A673 (cell line): ENCODE results near the gene OSBP. TPM values are rescaled to one million over a fixed set of nuclear protein-coding genes. Genes with fewer than 3 reads are reported as not detected.

Experiments used
- BruUV-seq: library from RNA; stranded (reverse); fragments of 400-500 nt; replicated peaks from 2 replicates; lab custom pipeline; 2021; lab: Mats Ljungman, UMichigan
- CTCF ChIA-PET: fragments of 300-600 bp; sonication (Branson Sonifier 250); formaldehyde crosslinking; loops from one replicate; lab custom pipeline; 2022; ENCODE audit warnings: antibody characterized with exemption; lab: Charles Lee
- POLR2A ChIA-PET: fragments of 300-600 bp; sonication (Branson Sonifier 250); formaldehyde crosslinking; loops from one replicate; lab custom pipeline; 2022; ENCODE audit warnings: antibody characterized with exemption; ENCODE audit not compliant: low non-redundant PET; lab: Charles Lee
- DNase-seq: peaks from one replicate; pipeline ENCODE4 v3.0.0-alpha.2; 2015; ENCODE audit warnings: low spot score
- H3K27ac ChIP-seq: fragments of 200-600 bp; sonication (generic); 2 replicates; pipeline ENCODE4 v1.5.1; 2016; ENCODE audit warnings: mixed run types, low read depth, mild to moderate bottlenecking, mixed read lengths, antibody characterized with exemption, low read length; ENCODE audit not compliant: poor library complexity, severe bottlenecking
- H3K27me3 ChIP-seq: fragments of 200-600 bp; sonication (generic); replicated peaks from 2 replicates; pipeline ENCODE4 v1.6.1; 2017; ENCODE audit warnings: mixed run types, low read depth, mild to moderate bottlenecking, mixed read lengths, antibody characterized with exemption, low read length; ENCODE audit not compliant: insufficient read depth, poor library complexity
- H3K36me3 ChIP-seq: fragments of 200-600 bp; sonication (generic); 2 replicates; pipeline ENCODE4 v1.6.1; 2016; ENCODE audit warnings: mixed run types, mild to moderate bottlenecking, mixed read lengths, antibody characterized with exemption, low read length; ENCODE audit not compliant: insufficient read depth, poor library complexity, severe bottlenecking
- H3K4me1 ChIP-seq: fragments of 200-600 bp; sonication (generic); 2 replicates; pipeline ENCODE4 v1.6.1; 2017; ENCODE audit warnings: mixed run types, mild to moderate bottlenecking, mixed read lengths, antibody characterized with exemption, low read length; ENCODE audit not compliant: insufficient read depth, poor library complexity, severe bottlenecking
- H3K4me3 ChIP-seq: fragments of 200-600 bp; sonication (generic); 2 replicates; pipeline ENCODE4 v1.5.1; 2016; ENCODE audit warnings: low read depth, mixed run types, mild to moderate bottlenecking, mixed read lengths, low read length; ENCODE audit not compliant: poor library complexity, severe bottlenecking
- H3K9me3 ChIP-seq: fragments of 200-600 bp; sonication (generic); 2 replicates; pipeline ENCODE4 v1.6.1; 2016; ENCODE audit warnings: mixed run types, low read depth, mild to moderate bottlenecking, mixed read lengths, antibody characterized with exemption, low read length; ENCODE audit not compliant: poor library complexity, severe bottlenecking
- CTCF ChIP-seq: fragments of 300-800, 200-600 bp; sonication (generic); conservative IDR thresholded peaks from 2 replicates; pipeline ENCODE4 v1.5.1; 2017; ENCODE audit warnings: low read depth, mild to moderate bottlenecking, antibody characterized with exemption, low read length, moderate library complexity, mixed read lengths
- EZH2 ChIP-seq: fragments of 200-600 bp; sonication (generic); IDR thresholded peaks from 2 replicates; pipeline ENCODE4 v1.6.1; 2017; ENCODE audit warnings: borderline replicate concordance, low read depth, mild to moderate bottlenecking, mixed read lengths, antibody characterized with exemption, low read length; ENCODE audit not compliant: poor library complexity, severe bottlenecking
- intact Hi-C: fragments of 100-400 bp; cut with micrococcal nuclease; formaldehyde crosslinking; loops from one replicate; pipeline ENCODE4 v1.10.0; 2022; ENCODE audit not compliant: unreplicated experiment
- microRNA-seq: library from miRNA; unstranded; fragments of <30 nt; microRNA quantifications from one replicate; pipeline ENCODE4 v1.2.0, GENCODE V29; 2021
- total RNA-seq: library from RNA; stranded (reverse); gene quantifications from 2 replicates; pipeline ENCODE4 v1.2.3, GENCODE V29; 2021

The OSBP gene
- total RNA-seq, 1 experiment from 2014 or later: 40.7 TPM

- no peak for DNase-seq
- intact Hi-C loops: no loop called here
- no peak overlapping the region for H3K4me3 ChIP-seq
- BruUV-seq: no TSS peak
- H3K36me3 ChIP-seq: no peaks in the 10 kb centered on the region
- H3K27me3 ChIP-seq: no peaks in the 10 kb centered on the region
- ChIA-PET CTCF (no interaction called here), POLR2A (interaction anchor here (0.5 kb wide), 1 partner anchor 1420 kb away, joined by 3 read pairs; no protein-coding TSS in a partner anchor)
- TF ChIP-seq EZH2 (no peak), CTCF (no peak)
- no peaks in the 10 kb centered on the region for H3K9me3 ChIP-seq
- H3K27ac ChIP-seq: no peak overlapping the region
- H3K4me1 ChIP-seq: no peaks in the 10 kb centered on the region
Measured at GRCh38 chr11:59532620-59533019, 83.0 kb downstream of the OSBP start.

GRCh38 chr11:59528711-59529110, 86.9 kb downstream of the OSBP start:
- intact Hi-C loops: no loop called here
- CTCF ChIA-PET: interaction anchor here (0.7 kb wide), 1 partner anchor 9 kb away, joined by 3 read pairs; no protein-coding TSS in a partner anchor

More at GRCh38 chr11:59528711-59529110, 86.9 kb downstream of the OSBP start:
- POLR2A ChIA-PET: no interaction called here
- H3K9me3 ChIP-seq: no peaks in the 10 kb centered on the region
- H3K4me1 ChIP-seq: no peaks in the 10 kb centered on the region
- no peak overlapping the region for H3K27ac ChIP-seq
- H3K36me3 ChIP-seq: no peaks in the 10 kb centered on the region
- BruUV-seq: no TSS peak
- H3K4me3 ChIP-seq: no peak overlapping the region
- TF ChIP-seq EZH2 (no peak), CTCF (no peak)
- DNase-seq: no peak
- no peaks in the 10 kb centered on the region for H3K27me3 ChIP-seq

Small RNAs within 50 kb of the gene (microRNA-seq; reads per million reads assigned to microRNA genes)
- gene MIR3162: 2.7 reads per million, percentile 3 among the genes with 10 or more reads in this experiment

Other genes starting within 250 kb of the OSBP start
- gene OR5A2, start 189.4 kb downstream of the OSBP start, total RNA-seq: not detected in 2 replicates
- gene OR5A1, start 179.3 kb downstream of the OSBP start, total RNA-seq: not detected in 2 replicates
- gene OR4D6, start 158.8 kb downstream of the OSBP start, total RNA-seq: not detected in 2 replicates
- not detected in 2 replicates for gene OR4D10, start 142.5 kb downstream of the OSBP start, total RNA-seq
- gene OR4D11, start 112.2 kb downstream of the OSBP start, total RNA-seq: not detected in 2 replicates
- gene OR4D9, start 104.2 kb downstream of the OSBP start, total RNA-seq: not detected in 2 replicates
- 65.2 and 78.9 TPM in 2 replicates for gene PATL1, start 53.3 kb upstream of the OSBP start, total RNA-seq
- gene OR10V1, start 98.1 kb upstream of the OSBP start, total RNA-seq: not detected in 2 replicates
- gene STX3, start 139.6 kb upstream of the OSBP start, total RNA-seq: 10.1 and 16.0 TPM in 2 replicates
- gene MRPL16, start 195.0 kb upstream of the OSBP start, total RNA-seq: 53.4 and 57.5 TPM in 2 replicates
- not detected in 2 replicates for gene CBLIF, start 229.7 kb upstream of the OSBP start, total RNA-seq